GM12891 (cell line): ENCODE data around the gene NEB.

Experiments
- POLR2A ChIP-seq: IDR thresholded peaks from 2 replicates; pipeline ENCODE4 v1.6.1; 2011; ENCODE audit warnings: low read depth, low read length, control low read depth
- TAF1 ChIP-seq: IDR thresholded peaks from 2 replicates; pipeline ENCODE4 v1.6.1; 2011; ENCODE audit warnings: low read depth, low read length, control low read depth

GRCh38 chr2:151556121-151556520 lies 178.2 kb downstream of the NEB start:
- TF ChIP-seq POLR2A (no peak), TAF1 (no peak)
